Stimulated activated CD8-positive, alpha-beta memory T cell treated with anti-CD3 and anti-CD28 coated beads, Interleukin-7, amount 100 ng/mL, for 1 hour (primary cell): ENCODE results near the gene PRR20A.
"Not testable (repeated sequence)": the region's sequence is repeated elsewhere in the genome, so short reads cannot be mapped to it uniquely, and the experiment has no call there.

Source experiments
- DNase-seq, 2 donors: peaks; one replicate each; pipeline ENCODE4 v3.0.0-alpha.2; 2020; ENCODE audit warnings: low read depth in 2 of 2

Gene PRR20A

GRCh38 chr13:57140235-57140968, at the start of gene PRR20A:
Gene PRR20A, plus strand, starts transcription at chr13:57140918. Its CDS starts 387 bp downstream, at chr13:57141305.
- not testable (repeated sequence) for DNase-seq

GRCh38 chr13:57114945-57115344, 25.8 kb upstream of the PRR20A start:
- DNase-seq: no peak

- DNase-seq: no peak
Observed at GRCh38 chr13:57123681-57124080, 17.0 kb upstream of the PRR20A start.

DNA sequence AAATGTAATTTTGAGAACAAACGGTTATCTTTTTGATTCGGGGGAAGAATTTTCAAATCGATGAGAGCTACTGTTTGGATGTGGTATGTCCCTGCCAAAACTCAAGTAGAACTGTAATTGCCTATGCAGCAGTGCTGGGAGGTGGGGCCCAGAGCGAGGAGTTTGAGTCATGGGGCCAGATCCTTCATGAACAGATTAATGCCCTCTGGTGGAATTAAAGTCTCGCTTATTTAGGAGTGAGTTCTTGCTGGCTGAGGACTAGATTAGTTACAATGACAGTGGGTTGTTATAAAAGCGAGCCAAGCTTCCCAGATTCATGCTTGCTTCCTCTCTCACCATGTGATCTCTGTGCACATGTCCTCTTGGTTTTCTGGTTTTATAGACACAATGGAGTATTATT, 11.8 kb upstream of the PRR20A start:
- no peak for DNase-seq

DNA sequence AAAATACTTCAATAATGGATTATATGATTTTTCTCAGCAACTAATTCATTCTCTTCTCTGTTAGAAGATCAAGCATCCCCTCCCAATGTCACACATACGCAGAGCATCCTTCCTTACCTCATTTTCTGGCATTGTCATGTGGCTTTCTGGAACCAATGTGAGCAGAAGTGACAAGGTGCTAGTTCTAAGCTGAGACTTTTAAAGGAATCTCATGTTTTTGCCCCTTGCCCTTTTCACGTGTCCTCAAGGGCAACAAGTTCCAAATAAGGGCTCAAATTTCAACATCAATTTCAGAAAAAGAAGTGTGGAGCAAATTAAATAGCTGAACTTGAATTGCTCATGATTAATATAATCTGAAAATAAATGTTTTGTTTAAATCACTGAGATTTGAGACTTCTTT, 4.6 kb upstream of the PRR20A start:
- DNase-seq: no peak

DNA sequence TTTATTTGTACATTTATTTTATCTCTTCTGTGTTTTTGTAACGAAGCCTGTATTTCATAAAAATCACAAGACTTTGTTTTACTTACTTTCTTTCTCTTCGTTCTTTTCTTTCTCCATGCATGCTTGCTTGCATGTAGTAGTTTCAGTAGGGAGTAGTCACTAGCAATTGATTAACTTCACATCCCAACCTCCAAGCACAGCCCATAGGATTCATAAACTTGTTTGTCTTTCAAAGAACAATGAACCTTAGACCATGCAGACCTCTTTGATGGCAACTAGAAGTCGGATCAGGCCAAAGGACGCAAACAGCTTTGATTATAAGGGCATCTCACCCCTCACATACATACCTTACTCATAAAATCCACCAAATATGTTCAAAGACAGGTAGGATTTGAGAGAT, 3.1 kb upstream of the PRR20A start:
- DNase-seq: no peak

- DNase-seq: no peak
Observed at GRCh38 chr13:57138988-57139387, 1.7 kb upstream of the PRR20A start.

DNA sequence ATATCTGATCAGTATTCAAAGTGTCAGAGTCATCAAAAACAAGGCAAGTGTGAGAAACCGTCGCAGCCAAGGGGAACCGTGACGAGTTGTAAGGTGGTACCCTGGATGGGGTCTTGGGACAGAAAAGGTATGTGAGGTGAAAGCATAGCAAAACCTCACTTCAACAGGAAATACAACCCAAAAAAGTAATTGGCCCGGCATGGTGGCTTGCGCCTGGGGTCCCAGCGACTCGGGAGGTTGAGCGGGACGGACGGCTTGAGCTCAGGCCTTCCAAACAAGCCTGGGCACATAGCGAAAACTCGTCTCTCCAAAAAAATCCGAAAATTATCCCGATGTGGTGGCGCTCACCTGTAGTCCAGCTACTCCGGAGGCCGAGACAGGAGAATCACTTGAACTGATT, 937 bp upstream of the PRR20A start:
- DNase-seq: not testable (repeated sequence)

- not testable (repeated sequence) for DNase-seq
Observed at GRCh38 chr13:57147188-57147587, 6.5 kb downstream of the PRR20A start, which contains the start of gene PRR20B. Gene PRR20B, plus strand, starts transcription at chr13:57147488. Its CDS starts 387 bp downstream, at chr13:57147875.

- not testable (repeated sequence) for DNase-seq
Observed at GRCh38 chr13:57148106-57148505, 7.4 kb downstream of the PRR20A start.

- not testable (repeated sequence) for DNase-seq
Observed at GRCh38 chr13:57153761-57154160, 13.0 kb downstream of the PRR20A start, which contains the start of gene PRR20C. Gene PRR20C, plus strand, starts transcription at chr13:57154061. Its CDS starts 387 bp downstream, at chr13:57154448.

DNA sequence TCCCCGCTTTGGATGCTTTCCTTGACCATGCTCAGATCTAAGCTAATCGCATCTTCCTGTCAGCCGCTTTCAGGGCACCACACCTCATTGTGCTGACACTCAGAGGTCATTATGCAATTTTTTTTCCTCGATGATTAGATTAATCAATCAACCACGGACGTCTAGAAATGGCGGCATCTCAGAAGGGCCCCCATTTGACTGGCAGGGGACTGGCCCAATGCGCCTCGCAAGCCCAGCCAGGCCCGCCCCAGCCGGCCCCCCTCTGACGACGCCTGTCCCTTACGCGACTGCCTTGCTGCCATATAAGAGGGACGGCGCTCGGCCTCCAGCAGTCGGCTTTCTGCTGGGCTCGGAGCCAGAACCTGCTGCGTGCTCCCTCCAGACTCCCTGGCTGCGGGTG, 19.6 kb downstream of the PRR20A start, which contains the start of gene PRR20D:
Gene PRR20D (plus strand): TSS at position 301 of the 400 bp plus-strand sequence. CDS start 387 bp downstream, outside the sequence.
- DNase-seq: not testable (repeated sequence)

- not testable (repeated sequence) for DNase-seq
Observed at GRCh38 chr13:57166897-57167296, 26.2 kb downstream of the PRR20A start, which contains the start of gene PRR20E. Gene PRR20E, plus strand, starts transcription at chr13:57167197. Its CDS starts 387 bp downstream, at chr13:57167584.

GRCh38 chr13:57191667-57192066, 50.9 kb downstream of the PRR20A start:
- DNase-seq: no peak
